Measurements from ENCODE around the gene SFSWAP. TPM values are rescaled to one million over a fixed set of nuclear protein-coding genes. Genes with fewer than 3 reads are reported as not detected.

Gene SFSWAP
- total and polyA plus RNA-seq, 2 of the 8 experiments (the other 6 are each of a cell fraction or from before 2014, with no cell fraction given): 36.5 to 49.5 TPM

DNA sequence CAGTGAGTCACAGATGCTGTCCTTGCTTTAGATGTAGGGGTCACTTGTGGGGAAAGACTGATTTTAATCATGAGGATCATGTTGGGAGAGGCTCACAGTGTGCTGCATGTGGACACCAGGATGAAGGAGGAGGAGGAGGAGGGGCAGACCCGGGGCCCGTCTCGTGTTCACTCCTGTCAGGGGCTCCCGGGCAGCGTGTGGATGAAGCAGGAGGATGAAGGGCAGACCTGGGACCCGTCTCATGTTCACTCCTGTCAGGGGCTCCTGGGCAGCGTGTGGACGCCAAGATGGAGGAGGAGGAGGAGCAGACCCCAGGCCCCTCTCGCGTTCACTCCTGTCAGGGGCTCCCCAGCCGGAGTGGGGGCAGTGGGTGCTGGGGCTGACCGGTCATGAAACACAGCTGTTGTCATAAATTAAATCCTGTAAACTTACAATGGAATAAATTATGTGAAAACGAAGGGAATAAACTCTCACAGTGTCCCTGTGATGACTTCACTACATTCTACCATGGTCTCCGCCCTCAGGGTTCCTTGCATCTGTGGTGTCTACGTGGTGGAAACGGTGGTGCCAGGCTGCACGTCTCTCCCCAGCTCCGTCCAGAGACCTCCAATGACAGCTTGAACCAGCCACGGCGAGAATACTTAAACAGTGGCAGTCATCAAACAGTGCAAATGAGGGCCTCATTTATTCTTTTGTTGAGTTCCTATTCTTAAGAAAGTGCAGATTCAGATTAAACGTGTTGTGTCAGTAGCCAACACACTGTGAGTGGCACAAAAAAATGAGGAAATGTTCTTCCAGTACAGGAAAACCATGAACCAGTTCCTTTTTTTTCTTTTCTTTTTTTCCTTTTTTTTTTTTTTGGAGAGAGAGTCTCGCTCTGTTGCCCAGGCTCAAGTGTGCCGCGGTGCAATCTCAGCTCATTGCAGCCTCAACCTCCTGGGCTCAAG is 37.7 kb upstream of the SFSWAP start (continued):
- no peak for TF ChIP-seq RFX5 (IDR thresholded peaks at IDR 0.05; ENCODE audit: borderline replicate concordance, low read depth, low read length)
- no peak for TF ChIP-seq NRF1 (IDR thresholded peaks at IDR 0.05; ENCODE audit: low read depth, low read length)
